Measurements from ENCODE around the gene WDR88. TPM values are rescaled to one million over a fixed set of nuclear protein-coding genes. Genes with fewer than 3 reads are reported as not detected.

The WDR88 gene
- total RNA-seq, 6 experiments from 2014 or later, result not detected

GRCh38 chr19:33102893-33103292 is 29.0 kb upstream of the WDR88 start:
- H3K27me3 Mint-ChIP-seq (ENCODE audit: insufficient read depth), result no peaks in the 10 kb centered on the region
- no peaks in the 10 kb centered on the region for H3K9me3 Mint-ChIP-seq
- no peak overlapping the region for H3K27ac Mint-ChIP-seq
- peaks cover 2% of the 10 kb centered on the region for H3K4me1 Mint-ChIP-seq (ENCODE audit: low read depth)
- H3K36me3 Mint-ChIP-seq (ENCODE audit: low read depth), result peaks cover 23% of the 10 kb centered on the region
- H3K4me3 Mint-ChIP-seq, result no peak overlapping the region
- no peak for TF ChIP-seq CTCF (IDR thresholded peaks at IDR 0.05)
- DNase-seq, result no peak

- no peak for DNase-seq
- Mint-ChIP-seq H3K9me3 (no peaks in the 10 kb centered on the region), H3K27me3 (ENCODE audit: insufficient read depth) (no peaks in the 10 kb centered on the region), H3K4me1 (ENCODE audit: low read depth) (peaks cover 14% of the 10 kb centered on the region), H3K4me3 (no peak overlapping the region), H3K36me3 (ENCODE audit: low read depth) (peaks cover 25% of the 10 kb centered on the region), H3K27ac (no peak overlapping the region; the same call in 1 of the 2 replicates)
- TF ChIP-seq CTCF (IDR thresholded peaks at IDR 0.05), result no peak
Measured at GRCh38 chr19:33108161-33108560, 23.8 kb upstream of the WDR88 start.

- Mint-ChIP-seq H3K4me3 (no peak overlapping the region), H3K27me3 (ENCODE audit: insufficient read depth) (no peaks in the 10 kb centered on the region), H3K27ac (peak overlapping the region; percentile 65), H3K36me3 (ENCODE audit: low read depth) (peaks cover 20% of the 10 kb centered on the region), H3K4me1 (ENCODE audit: low read depth) (peaks cover 14% of the 10 kb centered on the region), H3K9me3 (no peaks in the 10 kb centered on the region)
- peak; percentile 58 for DNase-seq
- TF ChIP-seq CTCF (IDR thresholded peaks at IDR 0.05), result no peak
Measured at GRCh38 chr19:33110137-33110910, 21.6 kb upstream of the WDR88 start.

- H3K27me3 Mint-ChIP-seq (ENCODE audit: insufficient read depth), result no peaks in the 10 kb centered on the region
- H3K4me1 Mint-ChIP-seq (ENCODE audit: low read depth), result peaks cover 14% of the 10 kb centered on the region
- no peak for TF ChIP-seq CTCF (IDR thresholded peaks at IDR 0.05)
- no peak overlapping the region for H3K27ac Mint-ChIP-seq
- DNase-seq, result no peak
- H3K4me3 Mint-ChIP-seq, result no peak overlapping the region
- no peaks in the 10 kb centered on the region for H3K9me3 Mint-ChIP-seq
- peaks cover 16% of the 10 kb centered on the region for H3K36me3 Mint-ChIP-seq (ENCODE audit: low read depth)
Measured at GRCh38 chr19:33111587-33111986, 20.3 kb upstream of the WDR88 start.

- H3K4me1 Mint-ChIP-seq (ENCODE audit: low read depth), result peaks cover 14% of the 10 kb centered on the region
- H3K9me3 Mint-ChIP-seq, result no peaks in the 10 kb centered on the region
- TF ChIP-seq CTCF (IDR thresholded peaks at IDR 0.05), result no peak
- H3K27me3 Mint-ChIP-seq (ENCODE audit: insufficient read depth), result no peaks in the 10 kb centered on the region
- no peak overlapping the region for H3K4me3 Mint-ChIP-seq
- peaks cover 15% of the 10 kb centered on the region for H3K36me3 Mint-ChIP-seq (ENCODE audit: low read depth)
- no peak for DNase-seq
- H3K27ac Mint-ChIP-seq, result no peak overlapping the region
Measured at GRCh38 chr19:33114312-33114711, 17.6 kb upstream of the WDR88 start.

Measured in HFFc6 (cell line).